HepG2 (cell line): Measurements from ENCODE around the gene MTA3. TPM values are rescaled to one million over a fixed set of nuclear protein-coding genes. Genes with fewer than 3 reads are reported as not detected.

Source experiments
- BRCA1 ChIP-seq: sonication (generic); formaldehyde crosslinking; IDR thresholded peaks from 2 replicates; pipeline ENCODE4 v1.4.0; 2020; ENCODE audit warnings: missing genetic modification reagents
- CBX5 ChIP-seq: sonication (generic); formaldehyde crosslinking; IDR thresholded peaks from 2 replicates; pipeline ENCODE4 v1.4.0; 2020; ENCODE audit warnings: missing genetic modification reagents, borderline replicate concordance
- ERF ChIP-seq: IDR thresholded peaks from 2 replicates; pipeline ENCODE4 v1.6.1; 2018; ENCODE audit warnings: missing biosample characterization, missing genetic modification reagents
- HMG20B ChIP-seq: conservative IDR thresholded peaks from 2 replicates; pipeline ENCODE4 v1.6.1; 2016; ENCODE audit warnings: missing genetic modification reagents, missing compliant biosample characterization
- NR2F2 ChIP-seq: IDR thresholded peaks from 2 replicates; pipeline ENCODE4 v1.6.1; 2012; ENCODE audit warnings: low read depth, inconsistent platforms, borderline replicate concordance
- RXRB ChIP-seq: IDR thresholded peaks from 2 replicates; pipeline ENCODE4 v1.6.1; 2016; ENCODE audit warnings: borderline replicate concordance, missing genetic modification reagents, missing compliant biosample characterization
- SRY ChIP-seq: sonication (generic); formaldehyde crosslinking; IDR thresholded peaks from 2 replicates; pipeline ENCODE4 v1.8.0; 2022; ENCODE audit warnings: mild to moderate bottlenecking, missing genetic modification reagents
- TAF15 ChIP-seq: fragments of 200-400 bp; formaldehyde crosslinking; IDR thresholded peaks from one replicate; pipeline ENCODE4 v1.6.1; 2018; ENCODE audit warnings: mild to moderate bottlenecking, low read depth, low read length; ENCODE audit not compliant: poor library complexity, severe bottlenecking
- ZC3H13 ChIP-seq: sonication (generic); formaldehyde crosslinking; IDR thresholded peaks from 2 replicates; pipeline ENCODE4 v1.8.1; 2023; ENCODE audit warnings: mild to moderate bottlenecking, missing genetic modification reagents, moderate library complexity
- ZMYM4 ChIP-seq: sonication (generic); formaldehyde crosslinking; IDR thresholded peaks from 2 replicates; pipeline ENCODE4 v1.8.1; 2023; ENCODE audit warnings: mild to moderate bottlenecking, missing genetic modification reagents
- ZNF121 ChIP-seq: sonication (generic); formaldehyde crosslinking; IDR thresholded peaks from 2 replicates; pipeline ENCODE4 v1.5.0; 2020; ENCODE audit warnings: mild to moderate bottlenecking, missing genetic modification reagents
- ZNF180 ChIP-seq: sonication (generic); formaldehyde crosslinking; IDR thresholded peaks from 2 replicates; pipeline ENCODE4 v1.4.0; 2020; ENCODE audit warnings: low read depth, missing genetic modification reagents, borderline replicate concordance
- ZNF547 ChIP-seq: sonication (generic); formaldehyde crosslinking; IDR thresholded peaks from 2 replicates; pipeline ENCODE4 v1.5.1; 2020; ENCODE audit warnings: mild to moderate bottlenecking, missing genetic modification reagents
- ZNF558 ChIP-seq: sonication (generic); formaldehyde crosslinking; IDR thresholded peaks from 2 replicates; pipeline ENCODE4 v1.9.0; 2022; ENCODE audit warnings: mild to moderate bottlenecking, missing genetic modification reagents, borderline replicate concordance
- ZNF589 ChIP-seq: sonication (generic); formaldehyde crosslinking; conservative IDR thresholded peaks from 2 replicates; pipeline ENCODE4 v1.8.0; 2022; ENCODE audit warnings: mild to moderate bottlenecking, moderate library complexity, missing genetic modification reagents
- ZNF598 ChIP-seq: sonication (generic); formaldehyde crosslinking; IDR thresholded peaks from 2 replicates; pipeline ENCODE4 v1.5.1; 2020; ENCODE audit warnings: mild to moderate bottlenecking, missing genetic modification reagents, borderline replicate concordance
- ZNF660 ChIP-seq: sonication (generic); formaldehyde crosslinking; IDR thresholded peaks from 2 replicates; pipeline ENCODE4 v1.5.1; 2020; ENCODE audit warnings: mild to moderate bottlenecking, low read depth, missing genetic modification reagents, borderline replicate concordance
- polyA plus RNA-seq, 8 experiments: library from polyadenylated mRNA; depleted of rRNA in 3 of 8; stranded (reverse) in 7 of 8; unstranded in 1 of 8; fragments of >200 nt; fragmentation: Illumina TruSeq in 4 of 8; extraction: Trizol in 4 of 8; gene quantifications; 2 replicates each; pipeline versions ENCODE4 v1.2.1 to v1.2.3, GENCODE V29; 2011 to 2016; ENCODE audit warnings: low read depth in 4 of 8, missing spikeins in 1 of 8, mixed read lengths in 1 of 8; ENCODE audit not compliant: insufficient read depth in 1 of 8
- total RNA-seq, 5 experiments: library from RNA; depleted of rRNA; stranded (reverse); fragments of >200 nt; fragmentation: Illumina TruSeq; extraction: Trizol; gene quantifications; 2 replicates each; pipeline ENCODE4 v1.2.3, GENCODE V29; 2016; ENCODE audit warnings: low read depth in 1 of 5
- TF ChIP-seq, protein P1 (sequence below): sonication (generic); formaldehyde crosslinking; IDR thresholded peaks from 2 replicates; pipeline ENCODE4 v1.5.0; 2020; ENCODE audit warnings: mild to moderate bottlenecking, missing genetic modification reagents
- TF ChIP-seq, protein P2 (sequence below): sonication (generic); formaldehyde crosslinking; IDR thresholded peaks from 2 replicates; pipeline ENCODE4 v1.5.0; 2020; ENCODE audit warnings: mild to moderate bottlenecking, missing genetic modification reagents, borderline replicate concordance
- TF ChIP-seq, protein P3 (sequence below): sonication (generic); formaldehyde crosslinking; IDR thresholded peaks from 2 replicates; pipeline ENCODE4 v1.4.0; 2020; ENCODE audit warnings: mild to moderate bottlenecking, low read depth, missing genetic modification reagents
- TF ChIP-seq, protein P4 (sequence below): sonication (generic); formaldehyde crosslinking; IDR thresholded peaks from 2 replicates; pipeline ENCODE4 v1.4.0; 2020; ENCODE audit warnings: low read depth, mild to moderate bottlenecking, missing genetic modification reagents

MTA3 gene
- total and polyA plus RNA-seq, 2 of the 13 experiments (the other 11 are each of a cell fraction or from before 2014, with no cell fraction given): 48.8 to 77.8 TPM

DNA sequence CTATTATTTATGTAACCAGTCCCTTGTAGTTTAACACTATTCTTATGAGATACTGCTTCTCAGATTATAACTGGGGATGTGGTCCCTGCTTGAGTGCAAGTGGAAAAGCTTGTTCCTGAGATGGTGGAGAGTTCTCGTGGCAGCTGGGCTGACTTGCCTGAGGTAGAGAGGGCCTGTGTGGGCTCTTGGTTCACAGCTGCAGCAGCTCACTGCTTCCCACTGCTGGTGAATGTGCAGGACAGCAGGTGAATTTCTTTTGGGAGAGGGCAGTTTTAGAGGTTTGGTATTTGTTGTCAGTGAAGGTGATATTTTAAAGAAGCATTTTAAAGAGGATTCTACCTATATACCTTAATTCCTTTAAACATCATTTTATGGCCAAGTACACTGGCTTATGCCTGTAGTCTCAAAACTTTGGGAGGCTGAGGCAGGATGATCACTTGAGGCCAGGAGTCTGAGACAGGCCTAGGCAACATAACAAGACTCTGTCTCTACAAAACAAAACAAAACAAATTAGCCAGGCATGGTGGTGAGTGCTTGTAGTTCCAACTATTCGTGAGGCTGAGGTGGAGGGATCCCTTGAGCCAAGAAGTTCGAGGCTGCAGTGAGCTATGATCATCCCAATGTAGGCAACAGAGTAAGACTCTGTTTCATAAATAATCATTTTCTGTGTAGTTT, 94.8 kb downstream of the MTA3 start (continued):
- TF ChIP-seq, protein P1, sequence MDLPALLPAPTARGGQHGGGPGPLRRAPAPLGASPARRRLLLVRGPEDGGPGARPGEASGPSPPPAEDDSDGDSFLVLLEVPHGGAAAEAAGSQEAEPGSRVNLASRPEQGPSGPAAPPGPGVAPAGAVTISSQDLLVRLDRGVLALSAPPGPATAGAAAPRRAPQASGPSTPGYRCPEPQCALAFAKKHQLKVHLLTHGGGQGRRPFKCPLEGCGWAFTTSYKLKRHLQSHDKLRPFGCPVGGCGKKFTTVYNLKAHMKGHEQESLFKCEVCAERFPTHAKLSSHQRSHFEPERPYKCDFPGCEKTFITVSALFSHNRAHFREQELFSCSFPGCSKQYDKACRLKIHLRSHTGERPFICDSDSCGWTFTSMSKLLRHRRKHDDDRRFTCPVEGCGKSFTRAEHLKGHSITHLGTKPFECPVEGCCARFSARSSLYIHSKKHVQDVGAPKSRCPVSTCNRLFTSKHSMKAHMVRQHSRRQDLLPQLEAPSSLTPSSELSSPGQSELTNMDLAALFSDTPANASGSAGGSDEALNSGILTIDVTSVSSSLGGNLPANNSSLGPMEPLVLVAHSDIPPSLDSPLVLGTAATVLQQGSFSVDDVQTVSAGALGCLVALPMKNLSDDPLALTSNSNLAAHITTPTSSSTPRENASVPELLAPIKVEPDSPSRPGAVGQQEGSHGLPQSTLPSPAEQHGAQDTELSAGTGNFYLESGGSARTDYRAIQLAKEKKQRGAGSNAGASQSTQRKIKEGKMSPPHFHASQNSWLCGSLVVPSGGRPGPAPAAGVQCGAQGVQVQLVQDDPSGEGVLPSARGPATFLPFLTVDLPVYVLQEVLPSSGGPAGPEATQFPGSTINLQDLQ: no peak
- TF ChIP-seq ZNF660 (CRISPR knock-in tag) (no peak), SRY (CRISPR knock-in tag) (no peak), ZNF558 (CRISPR knock-in tag) (no peak), CBX5 (peak; percentile 32; the same call in 1 of the 2 replicates), NR2F2 (no peak), ZMYM4 (peak; percentile 52; the same call in 1 of the 2 replicates), TAF15 (no peak), HMG20B (CRISPR knock-in tag) (0 out of 2 replicates have a peak, but pooled peaks have one; percentile 17), RXRB (peak; percentile 54; the same call in 1 of the 2 replicates), ERF (CRISPR knock-in tag) (peak; percentile 79), BRCA1 (CRISPR knock-in tag) (no peak), ZNF589 (no peak), ZNF121 (no peak), ZC3H13 (no peak), ZNF547 (CRISPR knock-in tag) (no peak), ZNF180 (CRISPR knock-in tag) (no peak), ZNF598 (CRISPR knock-in tag) (no peak)
- TF ChIP-seq, protein P2, sequence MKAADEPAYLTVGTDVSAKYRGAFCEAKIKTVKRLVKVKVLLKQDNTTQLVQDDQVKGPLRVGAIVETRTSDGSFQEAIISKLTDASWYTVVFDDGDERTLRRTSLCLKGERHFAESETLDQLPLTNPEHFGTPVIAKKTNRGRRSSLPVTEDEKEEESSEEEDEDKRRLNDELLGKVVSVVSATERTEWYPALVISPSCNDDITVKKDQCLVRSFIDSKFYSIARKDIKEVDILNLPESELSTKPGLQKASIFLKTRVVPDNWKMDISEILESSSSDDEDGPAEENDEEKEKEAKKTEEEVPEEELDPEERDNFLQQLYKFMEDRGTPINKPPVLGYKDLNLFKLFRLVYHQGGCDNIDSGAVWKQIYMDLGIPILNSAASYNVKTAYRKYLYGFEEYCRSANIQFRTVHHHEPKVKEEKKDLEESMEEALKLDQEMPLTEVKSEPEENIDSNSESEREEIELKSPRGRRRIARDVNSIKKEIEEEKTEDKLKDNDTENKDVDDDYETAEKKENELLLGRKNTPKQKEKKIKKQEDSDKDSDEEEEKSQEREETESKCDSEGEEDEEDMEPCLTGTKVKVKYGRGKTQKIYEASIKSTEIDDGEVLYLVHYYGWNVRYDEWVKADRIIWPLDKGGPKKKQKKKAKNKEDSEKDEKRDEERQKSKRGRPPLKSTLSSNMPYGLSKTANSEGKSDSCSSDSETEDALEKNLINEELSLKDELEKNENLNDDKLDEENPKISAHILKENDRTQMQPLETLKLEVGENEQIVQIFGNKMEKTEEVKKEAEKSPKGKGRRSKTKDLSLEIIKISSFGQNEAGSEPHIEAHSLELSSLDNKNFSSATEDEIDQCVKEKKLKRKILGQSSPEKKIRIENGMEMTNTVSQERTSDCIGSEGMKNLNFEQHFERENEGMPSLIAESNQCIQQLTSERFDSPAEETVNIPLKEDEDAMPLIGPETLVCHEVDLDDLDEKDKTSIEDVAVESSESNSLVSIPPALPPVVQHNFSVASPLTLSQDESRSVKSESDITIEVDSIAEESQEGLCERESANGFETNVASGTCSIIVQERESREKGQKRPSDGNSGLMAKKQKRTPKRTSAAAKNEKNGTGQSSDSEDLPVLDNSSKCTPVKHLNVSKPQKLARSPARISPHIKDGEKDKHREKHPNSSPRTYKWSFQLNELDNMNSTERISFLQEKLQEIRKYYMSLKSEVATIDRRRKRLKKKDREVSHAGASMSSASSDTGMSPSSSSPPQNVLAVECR: no peak
- TF ChIP-seq, protein P3, sequence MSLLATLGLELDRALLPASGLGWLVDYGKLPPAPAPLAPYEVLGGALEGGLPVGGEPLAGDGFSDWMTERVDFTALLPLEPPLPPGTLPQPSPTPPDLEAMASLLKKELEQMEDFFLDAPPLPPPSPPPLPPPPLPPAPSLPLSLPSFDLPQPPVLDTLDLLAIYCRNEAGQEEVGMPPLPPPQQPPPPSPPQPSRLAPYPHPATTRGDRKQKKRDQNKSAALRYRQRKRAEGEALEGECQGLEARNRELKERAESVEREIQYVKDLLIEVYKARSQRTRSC (CRISPR knock-in tag): no peak
- TF ChIP-seq, protein P4, sequence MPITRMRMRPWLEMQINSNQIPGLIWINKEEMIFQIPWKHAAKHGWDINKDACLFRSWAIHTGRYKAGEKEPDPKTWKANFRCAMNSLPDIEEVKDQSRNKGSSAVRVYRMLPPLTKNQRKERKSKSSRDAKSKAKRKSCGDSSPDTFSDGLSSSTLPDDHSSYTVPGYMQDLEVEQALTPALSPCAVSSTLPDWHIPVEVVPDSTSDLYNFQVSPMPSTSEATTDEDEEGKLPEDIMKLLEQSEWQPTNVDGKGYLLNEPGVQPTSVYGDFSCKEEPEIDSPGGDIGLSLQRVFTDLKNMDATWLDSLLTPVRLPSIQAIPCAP (CRISPR knock-in tag): no peak
